Endothelial cell of umbilical vein (primary cell): ENCODE data around the gene AGFG2. TPM values are rescaled to one million over a fixed set of nuclear protein-coding genes. Genes with fewer than 3 reads are reported as not detected.

Source experiments
- BruUV-seq: library from RNA; stranded (reverse); fragments of 400-500 nt; replicated peaks from 2 replicates; lab custom pipeline; 2021; lab: Mats Ljungman, UMichigan
- CTCF ChIA-PET: fragments of 300-600, 350-600 bp; sonication (Branson Sonifier 250); formaldehyde crosslinking; loops from one replicate; lab custom pipeline; 2021; ENCODE audit warnings: antibody characterized with exemption, inconsistent platforms; lab: Charles Lee
- POLR2A ChIA-PET: fragments of 300-600, 350-600 bp; sonication (Branson Sonifier 250); formaldehyde crosslinking; loops from one replicate; lab custom pipeline; 2021; ENCODE audit warnings: antibody characterized with exemption, inconsistent platforms; lab: Charles Lee
- DNase-seq: peaks from one replicate; pipeline ENCODE4 v3.0.0-alpha.2; 2011; ENCODE audit warnings: low read depth, low spot score
- FAIRE-seq: peaks from 2 replicates; lab custom pipeline; 2011; peaks lifted over from hg19 to GRCh38; lab: Jason Lieb, UNC
- H2AFZ ChIP-seq: 2 replicates; pipeline ENCODE4 v1.6.0; 2012; ENCODE audit warnings: low read depth, low read length, control low read depth, inconsistent platforms
- H3K27ac ChIP-seq: 2 replicates; pipeline ENCODE4 v1.5.1; 2011; ENCODE audit warnings: low read depth, mild to moderate bottlenecking, control low read depth, low read length, moderate library complexity; ENCODE audit not compliant: insufficient read depth
- H3K27me3 ChIP-seq, 2 experiments: 2 replicates each; pipeline versions ENCODE4 v1.6.0 to v1.6.1; 2011; ENCODE audit warnings: low read length in 2 of 2, mixed read lengths in 1 of 2; ENCODE audit not compliant: control insufficient read depth in 2 of 2, insufficient read depth in 2 of 2
- H3K36me3 ChIP-seq, 2 experiments: 2 replicates in 1 of 2; 3 replicates in 1 of 2; pipeline ENCODE4 v1.5.1; 2011; ENCODE audit warnings: low read length in 2 of 2, mild to moderate bottlenecking in 1 of 2, moderate library complexity in 1 of 2; ENCODE audit not compliant: control insufficient read depth in 2 of 2, insufficient read depth in 2 of 2; ENCODE audit errors: extremely low read depth in 1 of 2
- H3K4me1 ChIP-seq: 3 replicates; pipeline ENCODE4 v1.5.1; 2011; ENCODE audit warnings: mild to moderate bottlenecking, low read length; ENCODE audit not compliant: control insufficient read depth, insufficient read depth; ENCODE audit errors: extremely low read depth
- H3K4me2 ChIP-seq: 2 replicates; pipeline ENCODE4 v1.6.1; 2011; ENCODE audit warnings: low read length, control low read depth, mixed read lengths; ENCODE audit not compliant: insufficient read depth
- H3K4me3 ChIP-seq, 3 experiments: fragments of 200-600 bp in 1 of 3; sonication (generic), shearing (Covaris generic) in 1 of 3; replicated peaks in 1 of 3; 2 replicates each; pipeline ENCODE4 v1.5.1; 2011 to 2016; ENCODE audit warnings: control low read depth in 3 of 3, low read length in 3 of 3, mild to moderate bottlenecking in 2 of 3, inconsistent platforms in 1 of 3, low read depth in 1 of 3, moderate library complexity in 1 of 3; ENCODE audit not compliant: insufficient read depth in 1 of 3
- H3K79me2 ChIP-seq: 2 replicates; pipeline ENCODE4 v1.6.0; 2012; ENCODE audit warnings: low read length, inconsistent platforms; ENCODE audit not compliant: control insufficient read depth, insufficient read depth
- H3K9ac ChIP-seq: replicated peaks from 2 replicates; pipeline ENCODE3; 2011; ENCODE audit warnings: low read length, control low read depth; ENCODE audit not compliant: insufficient read depth; ENCODE audit errors: extremely low read depth
- H3K9me1 ChIP-seq: replicated peaks from 3 replicates; pipeline ENCODE4 v1.6.0; 2011; ENCODE audit warnings: mild to moderate bottlenecking, low read length; ENCODE audit not compliant: control insufficient read depth, insufficient read depth; ENCODE audit errors: extremely low read depth
- H3K9me3 ChIP-seq: replicated peaks from 2 replicates; pipeline ENCODE4 v1.5.1; 2012; ENCODE audit warnings: low read length, inconsistent platforms; ENCODE audit not compliant: control insufficient read depth, insufficient read depth
- H4K20me1 ChIP-seq: replicated peaks from 2 replicates; pipeline ENCODE3; 2011; ENCODE audit warnings: mild to moderate bottlenecking, low read length; ENCODE audit not compliant: control insufficient read depth, insufficient read depth; ENCODE audit errors: extremely low read depth
- EZH2 ChIP-seq: IDR thresholded peaks from 2 replicates; pipeline ENCODE4 v1.6.1; 2012; ENCODE audit warnings: borderline replicate concordance, low read depth, mild to moderate bottlenecking, moderate library complexity, low read length, inconsistent platforms; ENCODE audit not compliant: severe bottlenecking
- FOS ChIP-seq: IDR thresholded peaks from 2 replicates; pipeline ENCODE4 v1.6.1; 2011; ENCODE audit warnings: mild to moderate bottlenecking, low read length, moderate library complexity, borderline replicate concordance; ENCODE audit not compliant: insufficient read depth
- GATA2 ChIP-seq: IDR thresholded peaks from 2 replicates; pipeline ENCODE4 v1.7.0; 2011; ENCODE audit warnings: low read depth, mild to moderate bottlenecking, moderate library complexity, mixed read lengths, low read length; ENCODE audit not compliant: insufficient read length, insufficient read depth
- JUN ChIP-seq: IDR thresholded peaks from 2 replicates; pipeline ENCODE4 v1.6.1; 2011; ENCODE audit warnings: borderline replicate concordance, low read depth; ENCODE audit not compliant: insufficient read length, insufficient read depth
- MYC ChIP-seq: IDR thresholded peaks from one replicate; pipeline ENCODE4 v1.6.1; 2011; ENCODE audit warnings: mild to moderate bottlenecking, low read depth, low read length
- POLR2A ChIP-seq: IDR thresholded peaks from 2 replicates; pipeline ENCODE4 v1.6.1; 2012; ENCODE audit warnings: low read depth, mild to moderate bottlenecking, control low read depth, low read length
- POLR2AphosphoS5 ChIP-seq: IDR thresholded peaks from 2 replicates; pipeline ENCODE4 v1.6.1; 2012; ENCODE audit warnings: low read depth, mild to moderate bottlenecking, control low read depth, low read length, moderate library complexity; ENCODE audit not compliant: insufficient read depth
- dilution Hi-C: fragments of 300-500 bp; cut with MboI; formaldehyde crosslinking; loops from one replicate; pipeline ENCODE4 v1.15.0; 2019; ENCODE audit warnings: low sequenced_read_pairs; ENCODE audit not compliant: extremely low pct_ligation_motif_present
- intact Hi-C: fragments of 100-400 bp; cut with micrococcal nuclease; formaldehyde crosslinking; loops from one replicate; pipeline ENCODE4 v1.10.0; 2022
- polyA plus RNA-seq, 4 experiments: library from polyadenylated mRNA; depleted of rRNA in 3 of 4; stranded (reverse) in 3 of 4; unstranded in 1 of 4; fragments of >200 nt; gene quantifications; 2 replicates each; pipeline versions ENCODE4 v1.2.1 to v1.2.3, GENCODE V29; 2011 to 2012; ENCODE audit warnings: missing spikeins in 1 of 4
- total RNA-seq: library from RNA; stranded (reverse); gene quantifications from 2 replicates; pipeline ENCODE4 v1.2.3, GENCODE V29; 2021
- TF ChIP-seq, protein P1 (sequence below), 2 donors: IDR thresholded peaks; 1 replicate in 1 of 2; 2 replicates in 1 of 2; pipeline ENCODE4 v1.5.1; 2011; ENCODE audit warnings: low read length in 2 of 2, mild to moderate bottlenecking in 2 of 2, moderate library complexity in 2 of 2, control low read depth in 1 of 2, inconsistent platforms in 1 of 2, low read depth in 1 of 2; ENCODE audit not compliant: insufficient read depth in 1 of 2; ENCODE audit errors: extremely low read depth in 1 of 2
- TF ChIP-seq, protein P2 (sequence below): IDR thresholded peaks from 2 replicates; pipeline ENCODE4 v1.6.1; 2011; ENCODE audit not compliant: insufficient read depth, insufficient read length

Gene AGFG2
- total and polyA plus RNA-seq, 2 donors (not counting 3 experiments of a cell fraction or from before 2014, with no cell fraction given) = 33.6 to 44.6 TPM

GRCh38 chr7:100545360-100546128 is 6.5 kb downstream of the AGFG2 start:
- peak overlapping the region; percentile 94 for H3K27ac ChIP-seq
- FAIRE-seq = no peak
- dilution Hi-C loops = no loop called here

More at GRCh38 chr7:100545360-100546128, 6.5 kb downstream of the AGFG2 start:
- Histone ChIP-seq H3K4me2 (peak overlapping the region; percentile 81), H3K9ac (peak overlapping the region; percentile 66), H3K4me1 (peaks cover 52% of the 10 kb centered on the region), H2AFZ (peak overlapping the region; percentile 1), H3K4me3 (peak overlapping the region in 1 of 3 experiments; percentile 2), H3K27me3 (no peaks in the 10 kb centered on the region), H4K20me1 (no peaks in the 10 kb centered on the region), H3K36me3 (peaks cover 2 to 4% of the 10 kb centered on the region in 2 experiments), H3K9me3 (no peaks in the 10 kb centered on the region), H3K9me1 (no peaks in the 10 kb centered on the region), H3K79me2 (peaks cover 24% of the 10 kb centered on the region)
- ChIA-PET POLR2A (interaction anchor here (1.4 kb wide), 2 partner anchors 13 to 14 kb away, joined by 3 read pairs; no protein-coding TSS in a partner anchor), CTCF (interaction anchor here (0.6 to 2.6 kb wide), 10 partner anchors 14 to 104 kb away, joined by 3 to 32 read pairs (median 4); partner anchors contain the start of gene NYAP1)
- peak; percentile 92 for DNase-seq
- TSS peak; percentile 41 for BruUV-seq
- intact Hi-C loops = loop anchor here (1.0 kb wide), 4 partner anchors 7 to 116 kb away; partner anchors contain the start of genes MEPCE, NYAP1 and TSC22D4
- peak; percentile 61 for TF ChIP-seq POLR2A
- TF ChIP-seq EZH2 = no peak
- TF ChIP-seq GATA2 = no peak
- TF ChIP-seq POLR2AphosphoS5 = peak; percentile 61
- TF ChIP-seq JUN = peak; percentile 66
- peak; percentile 95 for TF ChIP-seq MYC
- TF ChIP-seq, protein P1, sequence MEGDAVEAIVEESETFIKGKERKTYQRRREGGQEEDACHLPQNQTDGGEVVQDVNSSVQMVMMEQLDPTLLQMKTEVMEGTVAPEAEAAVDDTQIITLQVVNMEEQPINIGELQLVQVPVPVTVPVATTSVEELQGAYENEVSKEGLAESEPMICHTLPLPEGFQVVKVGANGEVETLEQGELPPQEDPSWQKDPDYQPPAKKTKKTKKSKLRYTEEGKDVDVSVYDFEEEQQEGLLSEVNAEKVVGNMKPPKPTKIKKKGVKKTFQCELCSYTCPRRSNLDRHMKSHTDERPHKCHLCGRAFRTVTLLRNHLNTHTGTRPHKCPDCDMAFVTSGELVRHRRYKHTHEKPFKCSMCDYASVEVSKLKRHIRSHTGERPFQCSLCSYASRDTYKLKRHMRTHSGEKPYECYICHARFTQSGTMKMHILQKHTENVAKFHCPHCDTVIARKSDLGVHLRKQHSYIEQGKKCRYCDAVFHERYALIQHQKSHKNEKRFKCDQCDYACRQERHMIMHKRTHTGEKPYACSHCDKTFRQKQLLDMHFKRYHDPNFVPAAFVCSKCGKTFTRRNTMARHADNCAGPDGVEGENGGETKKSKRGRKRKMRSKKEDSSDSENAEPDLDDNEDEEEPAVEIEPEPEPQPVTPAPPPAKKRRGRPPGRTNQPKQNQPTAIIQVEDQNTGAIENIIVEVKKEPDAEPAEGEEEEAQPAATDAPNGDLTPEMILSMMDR (IDR thresholded peaks at IDR 0.05; ENCODE audit: extremely low read depth in 1 of 2, insufficient read depth in 1 of 2, low read depth in 1 of 2, low read length in 2 of 2) = peak; percentile 9 to 21
- TF ChIP-seq, protein P2, sequence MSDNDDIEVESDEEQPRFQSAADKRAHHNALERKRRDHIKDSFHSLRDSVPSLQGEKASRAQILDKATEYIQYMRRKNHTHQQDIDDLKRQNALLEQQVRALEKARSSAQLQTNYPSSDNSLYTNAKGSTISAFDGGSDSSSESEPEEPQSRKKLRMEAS = peak; percentile 7
- TF ChIP-seq FOS = peak; percentile 96
